ENCODE results near the gene NPAS3.

The NPAS3 gene

GRCh38 chr14:33567731-33568130 is 629.1 kb downstream of the NPAS3 start:
- no peak overlapping the region for H3K4me3 ChIP-seq (ENCODE audit: low read depth, low read length)

- no peak overlapping the region for H3K4me3 ChIP-seq (ENCODE audit: low read depth, low read length)
These were observed 630.4 kb downstream of the NPAS3 start for GRCh38 chr14:33568935-33569579.

GRCh38 chr14:33569821-33570687 is 631.4 kb downstream of the NPAS3 start:
- H3K4me3 ChIP-seq (ENCODE audit: low read depth, low read length) = no peak overlapping the region

GRCh38 chr14:33570694-33571310 is 632.1 kb downstream of the NPAS3 start:
- no peak overlapping the region for H3K4me3 ChIP-seq (ENCODE audit: low read depth, low read length)

- no peak overlapping the region for H3K4me3 ChIP-seq (ENCODE audit: low read depth, low read length)
These were observed 634.7 kb downstream of the NPAS3 start for GRCh38 chr14:33573301-33573880.

- no peak overlapping the region for H3K4me3 ChIP-seq (ENCODE audit: low read depth, low read length)
These were observed 637.3 kb downstream of the NPAS3 start for GRCh38 chr14:33576014-33576413.

- H3K4me3 ChIP-seq (ENCODE audit: low read depth, low read length) = no peak overlapping the region
These were observed 640.0 kb downstream of the NPAS3 start for GRCh38 chr14:33578461-33579216.

GRCh38 chr14:33580231-33580749 is 641.6 kb downstream of the NPAS3 start:
- H3K4me3 ChIP-seq (ENCODE audit: low read depth, low read length) = no peak overlapping the region

GRCh38 chr14:33580841-33581240 is 642.2 kb downstream of the NPAS3 start:
- H3K4me3 ChIP-seq (ENCODE audit: low read depth, low read length) = no peak overlapping the region

GRCh38 chr14:33584697-33585096 is 646.0 kb downstream of the NPAS3 start:
- no peak overlapping the region for H3K4me3 ChIP-seq (ENCODE audit: low read depth, low read length)

- no peak overlapping the region for H3K4me3 ChIP-seq (ENCODE audit: low read depth, low read length)
These were observed 648.1 kb downstream of the NPAS3 start for GRCh38 chr14:33586806-33587205.

GRCh38 chr14:33587791-33588190 is 649.1 kb downstream of the NPAS3 start:
- no peak overlapping the region for H3K4me3 ChIP-seq (ENCODE audit: low read depth, low read length)

- no peak overlapping the region for H3K4me3 ChIP-seq (ENCODE audit: low read depth, low read length)
These were observed 650.1 kb downstream of the NPAS3 start for GRCh38 chr14:33588771-33589170.

GRCh38 chr14:33589334-33589733 is 650.7 kb downstream of the NPAS3 start:
- no peak overlapping the region for H3K4me3 ChIP-seq (ENCODE audit: low read depth, low read length)

- no peak overlapping the region for H3K4me3 ChIP-seq (ENCODE audit: low read depth, low read length)
These were observed 652.4 kb downstream of the NPAS3 start for GRCh38 chr14:33590891-33591630.

- no peak overlapping the region for H3K4me3 ChIP-seq (ENCODE audit: low read depth, low read length)
These were observed 653.6 kb downstream of the NPAS3 start for GRCh38 chr14:33592297-33592696.

GRCh38 chr14:33596211-33597080 is 657.8 kb downstream of the NPAS3 start:
- H3K4me3 ChIP-seq (ENCODE audit: low read depth, low read length) = no peak overlapping the region

GRCh38 chr14:33598582-33598981 is 659.9 kb downstream of the NPAS3 start:
- no peak overlapping the region for H3K4me3 ChIP-seq (ENCODE audit: low read depth, low read length)

GRCh38 chr14:33602396-33602795 is 663.7 kb downstream of the NPAS3 start:
- no peak overlapping the region for H3K4me3 ChIP-seq (ENCODE audit: low read depth, low read length)

Data from iPS-11a (cell line).